Uterus (tissue), 4 donors: Measurements from ENCODE around the gene TTC13. TPM values are rescaled to one million over a fixed set of nuclear protein-coding genes. Genes with fewer than 3 reads are reported as not detected.

Experiments
- DNase-seq, 2 donors: peaks; one replicate each; pipeline ENCODE4 v3.0.0-alpha.2; 2019 to 2020
- H3K27ac ChIP-seq, 2 donors: fragments of 200-600 bp; sonication (generic); 1 replicate in 1 of 2; 2 replicates in 1 of 2; pipeline ENCODE4 v1.5.1; 2016 to 2018
- H3K27me3 ChIP-seq, 2 donors: fragments of 200-600 bp; sonication (generic); one replicate each; pipeline ENCODE4 v1.5.1; 2018 to 2019; ENCODE audit warnings: control low read depth in 1 of 2
- H3K36me3 ChIP-seq, 2 donors: fragments of 200-600 bp; sonication (generic); one replicate each; pipeline ENCODE4 v1.5.1; 2019; ENCODE audit warnings: control low read depth in 1 of 2
- H3K4me1 ChIP-seq, 2 donors: fragments of 200-600 bp; sonication (generic); one replicate each; pipeline ENCODE4 v1.5.1; 2018 to 2019; ENCODE audit warnings: control low read depth in 1 of 2
- H3K4me3 ChIP-seq, 2 donors: fragments of 200-600 bp; sonication (generic); 1 replicate in 1 of 2; 2 replicates in 1 of 2; pipeline ENCODE4 v1.5.1; 2018 to 2019; ENCODE audit warnings: mild to moderate bottlenecking in 1 of 2
- H3K9me3 ChIP-seq, 2 donors: fragments of 200-600 bp; sonication (generic); one replicate each; pipeline ENCODE4 v1.5.1; 2019; ENCODE audit warnings: control low read depth in 1 of 2
- POLR2A ChIP-seq, 2 donors: fragments of 450-650 bp; IDR thresholded peaks; one replicate each; pipeline ENCODE4 v1.6.1; 2016; ENCODE audit warnings: antibody characterized with exemption in 2 of 2, mild to moderate bottlenecking in 1 of 2, moderate library complexity in 1 of 2
- intact Hi-C: fragments of 100-400 bp; cut with DNase I; formaldehyde crosslinking; loops from one replicate; pipeline ENCODE4 v1.15.1; 2023; ENCODE audit warnings: low total_unique reads
- total RNA-seq, 4 donors: library from RNA; depleted of rRNA in 3 of 4; stranded (reverse); fragments of >200 nt in 3 of 4; gene quantifications; one replicate each; pipeline versions ENCODE4 v1.1.0 to v1.2.4, GENCODE V29; 2014 to 2023
- TF ChIP-seq, protein P1 (sequence below), 4 experiments: fragments of 200-600 bp in 2 of 4; fragments of 450-650 bp in 2 of 4; sonication (generic) in 2 of 4; IDR thresholded peaks; one replicate each; pipeline ENCODE4 v1.5.1; 2016 to 2019; ENCODE audit warnings: antibody characterized with exemption in 4 of 4, mild to moderate bottlenecking in 2 of 4, moderate library complexity in 1 of 4
- donor health status: DM: yes; HTN: yes; CAD: no.

Gene TTC13
- total RNA-seq, 4 donors from 2014 or later, result 6.9 to 49.1 (median 30.0) TPM

DNA sequence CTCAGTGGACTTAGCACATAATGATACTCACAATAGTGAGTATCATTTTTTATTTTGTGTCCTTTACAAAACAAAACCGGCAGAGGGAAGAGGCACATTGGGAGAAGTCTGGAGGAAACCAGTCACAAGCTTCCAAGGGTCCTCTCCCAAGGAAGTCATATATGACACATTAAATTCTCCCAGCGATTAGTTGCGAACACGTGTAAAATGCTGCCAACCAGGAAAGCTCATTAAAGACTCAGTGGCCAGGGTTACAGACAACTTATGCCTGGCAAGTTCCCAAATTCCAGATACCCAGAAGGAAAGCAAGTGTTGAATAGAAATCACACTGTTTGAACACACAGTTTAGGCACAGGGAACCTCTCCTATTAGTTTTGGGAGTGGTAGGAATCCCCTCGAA is 52.5 kb downstream of the TTC13 start:
- Histone ChIP-seq H3K4me3 (no peak overlapping the region), H3K9me3 (no peaks in the 10 kb centered on the region), H3K36me3 (no peaks in the 10 kb centered on the region), H3K27me3 (no peaks in the 10 kb centered on the region), H3K27ac (no peak overlapping the region), H3K4me1 (no peaks in the 10 kb centered on the region)
- DNase-seq, result no peak
- intact Hi-C loops, result no loop called here
- TF ChIP-seq, protein P1, sequence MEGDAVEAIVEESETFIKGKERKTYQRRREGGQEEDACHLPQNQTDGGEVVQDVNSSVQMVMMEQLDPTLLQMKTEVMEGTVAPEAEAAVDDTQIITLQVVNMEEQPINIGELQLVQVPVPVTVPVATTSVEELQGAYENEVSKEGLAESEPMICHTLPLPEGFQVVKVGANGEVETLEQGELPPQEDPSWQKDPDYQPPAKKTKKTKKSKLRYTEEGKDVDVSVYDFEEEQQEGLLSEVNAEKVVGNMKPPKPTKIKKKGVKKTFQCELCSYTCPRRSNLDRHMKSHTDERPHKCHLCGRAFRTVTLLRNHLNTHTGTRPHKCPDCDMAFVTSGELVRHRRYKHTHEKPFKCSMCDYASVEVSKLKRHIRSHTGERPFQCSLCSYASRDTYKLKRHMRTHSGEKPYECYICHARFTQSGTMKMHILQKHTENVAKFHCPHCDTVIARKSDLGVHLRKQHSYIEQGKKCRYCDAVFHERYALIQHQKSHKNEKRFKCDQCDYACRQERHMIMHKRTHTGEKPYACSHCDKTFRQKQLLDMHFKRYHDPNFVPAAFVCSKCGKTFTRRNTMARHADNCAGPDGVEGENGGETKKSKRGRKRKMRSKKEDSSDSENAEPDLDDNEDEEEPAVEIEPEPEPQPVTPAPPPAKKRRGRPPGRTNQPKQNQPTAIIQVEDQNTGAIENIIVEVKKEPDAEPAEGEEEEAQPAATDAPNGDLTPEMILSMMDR (IDR thresholded peaks at IDR 0.05), result no peak
- TF ChIP-seq POLR2A (IDR thresholded peaks at IDR 0.05), result no peak

DNA sequence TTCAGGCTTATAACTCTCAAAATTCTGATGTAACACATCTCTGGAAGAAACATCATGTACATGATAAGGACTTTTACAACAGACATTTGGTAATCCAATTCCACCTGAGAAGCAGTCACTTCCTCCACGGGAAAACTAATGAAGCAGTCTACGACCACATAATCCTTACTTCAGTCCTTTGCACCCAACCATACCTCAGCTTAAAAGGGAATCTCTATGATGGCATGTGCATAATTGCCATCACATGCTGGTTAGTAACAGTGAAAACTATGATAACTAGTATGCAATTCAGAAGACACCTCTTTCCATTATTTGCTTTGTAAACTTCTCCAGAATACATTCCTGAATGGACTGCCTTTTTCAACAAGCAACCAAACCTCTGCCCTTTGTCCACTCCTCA is 53.1 kb downstream of the TTC13 start:
- Histone ChIP-seq H3K4me1 (no peaks in the 10 kb centered on the region), H3K27me3 (no peaks in the 10 kb centered on the region), H3K36me3 (no peaks in the 10 kb centered on the region), H3K4me3 (no peak overlapping the region), H3K9me3 (no peaks in the 10 kb centered on the region), H3K27ac (no peak overlapping the region)
- TF ChIP-seq, protein P1 (IDR thresholded peaks at IDR 0.05), result no peak
- no peak for TF ChIP-seq POLR2A (IDR thresholded peaks at IDR 0.05)
- DNase-seq, result no peak
- intact Hi-C loops, result no loop called here

DNA sequence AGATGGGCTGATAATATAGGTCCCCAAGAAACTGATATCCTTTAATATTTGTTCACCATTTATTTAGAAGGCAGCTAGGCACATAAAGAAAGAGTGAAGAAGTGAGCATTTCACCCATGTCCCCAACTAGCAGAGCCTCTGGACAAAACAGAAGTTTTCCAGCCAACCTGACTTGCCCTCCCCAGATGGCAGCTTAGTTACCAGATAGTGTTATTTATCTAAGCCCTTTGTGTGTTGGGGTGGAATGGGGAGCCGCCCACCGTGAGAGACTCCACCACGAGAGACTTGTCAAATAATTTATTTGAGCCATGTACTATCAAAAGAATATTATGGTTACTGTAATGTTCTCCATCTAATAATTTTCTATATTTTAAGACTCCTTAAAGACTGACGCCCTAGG is 55.5 kb downstream of the TTC13 start:
- Histone ChIP-seq H3K27me3 (no peaks in the 10 kb centered on the region), H3K9me3 (no peaks in the 10 kb centered on the region), H3K27ac (no peak overlapping the region), H3K36me3 (no peaks in the 10 kb centered on the region), H3K4me1 (no peaks in the 10 kb centered on the region), H3K4me3 (no peak overlapping the region)
- TF ChIP-seq, protein P1 (IDR thresholded peaks at IDR 0.05), result no peak
- TF ChIP-seq POLR2A (IDR thresholded peaks at IDR 0.05), result no peak
- no peak for DNase-seq
- intact Hi-C loops, result no loop called here

DNA sequence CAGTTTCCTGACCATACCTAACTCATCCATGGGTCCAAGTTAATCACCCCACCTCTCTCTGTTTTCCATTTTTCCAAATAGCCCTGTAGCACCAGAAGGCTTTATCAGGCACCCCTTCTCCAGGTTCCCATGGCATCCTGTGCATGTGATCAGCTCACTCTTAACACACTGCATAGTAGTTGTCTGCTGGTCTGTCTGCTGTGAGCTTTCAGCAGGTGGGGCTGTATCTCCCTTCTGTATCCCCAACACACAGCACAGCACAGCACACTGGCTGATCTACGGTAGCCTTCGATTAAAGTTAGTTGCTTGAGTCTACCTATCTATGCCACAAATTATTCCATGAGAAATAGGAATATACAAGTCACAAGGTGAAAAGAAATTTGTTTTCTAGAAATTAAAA is 56.0 kb downstream of the TTC13 start:
- intact Hi-C loops, result no loop called here
- Histone ChIP-seq H3K27me3 (no peaks in the 10 kb centered on the region), H3K27ac (no peak overlapping the region), H3K9me3 (no peaks in the 10 kb centered on the region), H3K4me1 (no peaks in the 10 kb centered on the region), H3K36me3 (no peaks in the 10 kb centered on the region), H3K4me3 (no peak overlapping the region)
- DNase-seq, result no peak
- TF ChIP-seq, protein P1 (IDR thresholded peaks at IDR 0.05), result no peak
- TF ChIP-seq POLR2A (IDR thresholded peaks at IDR 0.05), result no peak

DNA sequence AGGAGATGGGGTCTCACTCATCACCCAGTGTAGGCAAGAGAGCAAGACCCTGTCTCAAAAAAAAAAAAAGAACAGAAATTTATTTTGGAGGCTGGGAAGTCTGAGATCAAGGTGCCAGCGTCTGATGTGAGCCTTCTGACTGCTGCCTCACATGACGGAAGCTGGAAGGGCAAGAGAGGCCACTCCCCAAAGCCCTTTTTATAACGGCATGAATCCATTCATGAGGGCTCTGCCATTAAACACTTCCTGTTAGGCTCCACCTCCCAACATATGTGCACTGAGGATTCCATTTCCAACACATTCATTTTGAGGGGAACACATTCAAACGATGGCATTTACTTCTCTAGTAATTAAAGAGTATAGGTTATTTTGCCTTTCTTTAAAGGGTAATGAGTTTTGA is 59.5 kb downstream of the TTC13 start:
- TF ChIP-seq, protein P1 (IDR thresholded peaks at IDR 0.05), result no peak
- no peak for TF ChIP-seq POLR2A (IDR thresholded peaks at IDR 0.05)
- DNase-seq, result no peak
- H3K27ac ChIP-seq, result no peak overlapping the region
- no peaks in the 10 kb centered on the region for H3K9me3 ChIP-seq
- no peak overlapping the region for H3K4me3 ChIP-seq
- intact Hi-C loops, result no loop called here
- no peaks in the 10 kb centered on the region for H3K4me1 ChIP-seq
- no peaks in the 10 kb centered on the region for H3K27me3 ChIP-seq
- no peaks in the 10 kb centered on the region for H3K36me3 ChIP-seq
